Spleen (tissue), 11 donors: ENCODE results near the gene USP4. TPM values are rescaled to one million over a fixed set of nuclear protein-coding genes. Genes with fewer than 3 reads are reported as not detected.
A peak's percentile ranks its signal among the peaks of the same experiment; 100 is the strongest.
"Not testable (repeated sequence)": the region's sequence is repeated elsewhere in the genome, so short reads cannot be mapped to it uniquely, and the experiment has no call there.

Experiments used
- DNase-seq: peaks from one replicate; pipeline ENCODE4 v3.0.0-alpha.2; 2020
- H3K27ac ChIP-seq, 8 donors: fragments of 200-600 bp; sonication (generic) in 7 of 8; 1 replicate in 4 of 8; 2 replicates in 4 of 8; pipeline versions ENCODE4 v1.5.0 to v1.8.0; 2016 to 2021; ENCODE audit warnings: inconsistent platforms in 4 of 8, mild to moderate bottlenecking in 4 of 8, moderate library complexity in 1 of 8
- H3K27me3 ChIP-seq, 7 donors: fragments of 200-600 bp; sonication (generic) in 6 of 7; replicated peaks in 1 of 7; 1 replicate in 4 of 7; 2 replicates in 3 of 7; pipeline versions ENCODE4 v1.5.0 to v1.8.0; 2016 to 2021; ENCODE audit warnings: inconsistent platforms in 3 of 7, mild to moderate bottlenecking in 1 of 7
- H3K36me3 ChIP-seq, 6 donors: fragments of 200-600 bp; sonication (generic) in 5 of 6; 1 replicate in 4 of 6; 2 replicates in 2 of 6; pipeline versions ENCODE4 v1.5.0 to v1.8.0; 2016 to 2021; ENCODE audit warnings: inconsistent platforms in 2 of 6
- H3K4me1 ChIP-seq, 6 donors: fragments of 200-600 bp; sonication (generic) in 5 of 6; 1 replicate in 3 of 6; 2 replicates in 3 of 6; pipeline versions ENCODE4 v1.5.0 to v1.8.0; 2016 to 2021; ENCODE audit warnings: inconsistent platforms in 3 of 6
- H3K4me3 ChIP-seq, 8 donors: fragments of 200-600 bp; sonication (generic) in 7 of 8; 1 replicate in 4 of 8; 2 replicates in 4 of 8; pipeline versions ENCODE4 v1.5.0 to v1.8.0; 2016 to 2021; ENCODE audit warnings: inconsistent platforms in 4 of 8, mild to moderate bottlenecking in 4 of 8, moderate library complexity in 2 of 8
- H3K9me3 ChIP-seq, 8 donors: fragments of 200-600 bp; sonication (generic) in 7 of 8; 1 replicate in 4 of 8; 2 replicates in 4 of 8; pipeline versions ENCODE4 v1.5.0 to v1.8.0; 2016 to 2021; ENCODE audit warnings: inconsistent platforms in 4 of 8
- POLR2A ChIP-seq, 3 donors: fragments of 450-650 bp; IDR thresholded peaks; one replicate each; pipeline ENCODE4 v1.5.1; 2017; ENCODE audit warnings: antibody characterized with exemption in 3 of 3, mild to moderate bottlenecking in 1 of 3
- POLR2AphosphoS5 ChIP-seq, 3 donors: sonication (generic); formaldehyde crosslinking; IDR thresholded peaks; one replicate each; pipeline ENCODE4 v1.5.1; 2017; ENCODE audit warnings: antibody characterized with exemption in 3 of 3
- WGBS, 5 donors: extraction: QIAGEN DNeasy Blood & Tissue Kit in 3 of 5; methylation state at CpG; one replicate each; pipeline versions ENCODE4 v1.1.5 to v1.1.7; 2013 to 2018; 5-methylcytosine and 5-hydroxymethylcytosine counted together
- intact Hi-C: fragments of 100-400 bp; cut with DNase I; formaldehyde crosslinking; loops from one replicate; pipeline ENCODE4 v1.15.0; 2023; ENCODE audit warnings: low total_unique reads
- polyA plus RNA-seq, 3 donors: library from polyadenylated mRNA; stranded (reverse); fragments of 200-250 nt; gene quantifications; one replicate each; pipeline ENCODE4 v1.2.1, GENCODE V29; 2013
- total RNA-seq, 7 donors: library from RNA; depleted of rRNA in 3 of 7; stranded (reverse); fragments of >200 nt in 3 of 7; fragmentation: NEBNext Ultra II Directional in 4 of 7; extraction: Animal tissue kit (Norgen Biotek cat#: 25700) in 4 of 7; gene quantifications; one replicate each; pipeline versions ENCODE4 v1.1.0 to v1.2.1, GENCODE V29; 2016 to 2021
- TF ChIP-seq, protein P1 (sequence below), 11 experiments: fragments of 200-600 bp in 7 of 11; fragments of 450-650 bp in 4 of 11; sonication (generic) in 4 of 11; IDR thresholded peaks in 8 of 11; conservative IDR thresholded peaks in 3 of 11; 1 replicate in 7 of 11; 2 replicates in 4 of 11; pipeline versions ENCODE4 v1.4.0 to v1.8.0; 2016 to 2021; ENCODE audit warnings: antibody characterized with exemption in 11 of 11, inconsistent platforms in 4 of 11, mild to moderate bottlenecking in 1 of 11
- donor health status: healthy with polysubstance abuse.
- donor health status: DM: no; HTN: no; CAD: no; lungs with moderate emphysema.
- donor health status: DM: no; HTN: no; CAD: no.
- donor health status: Bipolar disorder and iron deficiency.
- donor health status: healthy.
- donor health status: DM: no; HTN: no; CAD: no.
- donor health status: DM: yes; HTN: yes; CAD: no.

USP4 gene
- total and polyA plus RNA-seq, 10 donors: 28.1 to 107 (median 59.8) TPM

- Histone ChIP-seq H3K9me3 (no peaks in the 10 kb centered on the region), H3K4me3 (no peak overlapping the region), H3K4me1 (peaks cover 15 to 88% (median 60%) of the 10 kb centered on the region in 6 donors), H3K27ac (peak overlapping the region in 6 of 8 donors; percentile 1 to 100 (median 84)), H3K27me3 (no peaks in the 10 kb centered on the region), H3K36me3 (peaks cover 0 to 25% (median 4%) of the 10 kb centered on the region in 6 donors)
- no peak for DNase-seq
- WGBS, 5 donors: 69 to 85% (median 70%) methylated on average over 5 of the region's 5 CpGs
- intact Hi-C loops: no loop called here
- TF ChIP-seq POLR2AphosphoS5 (IDR thresholded peaks at IDR 0.05) (no peak), POLR2A (IDR thresholded peaks at IDR 0.05) (no peak)
- TF ChIP-seq, protein P1, sequence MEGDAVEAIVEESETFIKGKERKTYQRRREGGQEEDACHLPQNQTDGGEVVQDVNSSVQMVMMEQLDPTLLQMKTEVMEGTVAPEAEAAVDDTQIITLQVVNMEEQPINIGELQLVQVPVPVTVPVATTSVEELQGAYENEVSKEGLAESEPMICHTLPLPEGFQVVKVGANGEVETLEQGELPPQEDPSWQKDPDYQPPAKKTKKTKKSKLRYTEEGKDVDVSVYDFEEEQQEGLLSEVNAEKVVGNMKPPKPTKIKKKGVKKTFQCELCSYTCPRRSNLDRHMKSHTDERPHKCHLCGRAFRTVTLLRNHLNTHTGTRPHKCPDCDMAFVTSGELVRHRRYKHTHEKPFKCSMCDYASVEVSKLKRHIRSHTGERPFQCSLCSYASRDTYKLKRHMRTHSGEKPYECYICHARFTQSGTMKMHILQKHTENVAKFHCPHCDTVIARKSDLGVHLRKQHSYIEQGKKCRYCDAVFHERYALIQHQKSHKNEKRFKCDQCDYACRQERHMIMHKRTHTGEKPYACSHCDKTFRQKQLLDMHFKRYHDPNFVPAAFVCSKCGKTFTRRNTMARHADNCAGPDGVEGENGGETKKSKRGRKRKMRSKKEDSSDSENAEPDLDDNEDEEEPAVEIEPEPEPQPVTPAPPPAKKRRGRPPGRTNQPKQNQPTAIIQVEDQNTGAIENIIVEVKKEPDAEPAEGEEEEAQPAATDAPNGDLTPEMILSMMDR (IDR thresholded peaks at IDR 0.05 in 8 of 11, conservative IDR thresholded peaks at IDR 0.05 in 3 of 11): no peak
These were observed 13.1 kb upstream of the USP4 start for GRCh38 chr3:49352890-49353421.

GRCh38 chr3:49352281-49352680 is 12.4 kb upstream of the USP4 start:
- intact Hi-C loops: no loop called here
- Histone ChIP-seq H3K4me1 (peaks cover 15 to 89% (median 58%) of the 10 kb centered on the region in 6 donors), H3K27me3 (no peaks in the 10 kb centered on the region), H3K4me3 (peak overlapping the region in 1 of 8 donors; percentile 49), H3K27ac (peak overlapping the region in 7 of 8 donors; percentile 43 to 100 (median 78)), H3K36me3 (peaks cover 0 to 25% (median 4%) of the 10 kb centered on the region in 6 donors), H3K9me3 (no peaks in the 10 kb centered on the region)
- DNase-seq: no peak
- TF ChIP-seq POLR2AphosphoS5 (IDR thresholded peaks at IDR 0.05) (no peak), POLR2A (IDR thresholded peaks at IDR 0.05) (no peak)
- TF ChIP-seq, protein P1 (IDR thresholded peaks at IDR 0.05 in 8 of 11, conservative IDR thresholded peaks at IDR 0.05 in 3 of 11): no peak
- WGBS, 5 donors: 49 to 68% (median 55%) methylated on average over 2 of the region's 2 CpGs

DNA sequence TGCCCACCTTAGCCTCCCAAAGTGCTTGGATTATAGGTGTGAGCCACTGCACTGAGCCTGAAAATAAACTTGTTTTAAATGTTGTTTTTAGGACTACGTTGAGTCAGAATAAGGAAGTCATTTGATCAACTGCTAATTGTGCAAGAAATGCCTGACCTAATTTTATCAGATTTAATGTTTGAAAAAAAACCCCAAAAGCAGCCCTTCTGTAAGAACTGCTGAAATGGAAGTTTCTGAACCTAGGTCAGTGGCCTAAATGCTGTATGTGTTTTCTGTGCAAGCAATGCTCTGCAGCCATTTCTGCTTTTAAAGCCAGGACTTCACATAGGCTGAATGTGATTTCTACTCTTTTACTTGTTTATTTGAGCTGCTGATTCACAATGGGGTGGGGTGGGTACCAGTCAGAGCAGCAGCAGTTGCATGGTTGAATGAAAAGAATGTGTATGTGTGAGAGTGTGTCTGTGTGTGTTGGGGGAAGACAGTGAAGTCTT is 11.7 kb upstream of the USP4 start:
- no peaks in the 10 kb centered on the region for H3K9me3 ChIP-seq
- peak overlapping the region in 1 of 8 donors; percentile 49 for H3K4me3 ChIP-seq
- DNase-seq: no peak
- H3K4me1 ChIP-seq: peaks cover 16 to 89% (median 57%) of the 10 kb centered on the region in 6 donors
- intact Hi-C loops: no loop called here
- WGBS, 5 donors: 4 to 18% (median 8%) methylated on average over 1 of the region's 1 CpG
- peaks cover 0 to 19% (median 4%) of the 10 kb centered on the region in 6 donors for H3K36me3 ChIP-seq
- peak in 1 of 3 donors; percentile 22 for TF ChIP-seq POLR2AphosphoS5 (IDR thresholded peaks at IDR 0.05)
- TF ChIP-seq, protein P1 (IDR thresholded peaks at IDR 0.05 in 8 of 11, conservative IDR thresholded peaks at IDR 0.05 in 3 of 11): no peak
- peak overlapping the region in 7 of 8 donors; percentile 43 to 100 (median 78) for H3K27ac ChIP-seq
- H3K27me3 ChIP-seq: no peaks in the 10 kb centered on the region

- Histone ChIP-seq H3K27ac (peak overlapping the region in 7 of 8 donors; percentile 44 to 100 (median 78)), H3K9me3 (no peaks in the 10 kb centered on the region), H3K27me3 (no peaks in the 10 kb centered on the region), H3K4me1 (peaks cover 20 to 90% (median 58%) of the 10 kb centered on the region in 6 donors), H3K36me3 (no peaks in the 10 kb centered on the region), H3K4me3 (no peak overlapping the region)
- DNase-seq: no peak
- WGBS, 5 donors: 55 to 75% (median 60%) methylated on average over 3 of the region's 3 CpGs
- TF ChIP-seq POLR2AphosphoS5 (IDR thresholded peaks at IDR 0.05): peak in 1 of 3 donors; percentile 46
- TF ChIP-seq, protein P1 (IDR thresholded peaks at IDR 0.05 in 8 of 11, conservative IDR thresholded peaks at IDR 0.05 in 3 of 11): no peak
- TF ChIP-seq POLR2A (IDR thresholded peaks at IDR 0.05): no peak
- intact Hi-C loops: no loop called here
These were observed 9.7 kb upstream of the USP4 start for GRCh38 chr3:49349348-49350114.

DNA sequence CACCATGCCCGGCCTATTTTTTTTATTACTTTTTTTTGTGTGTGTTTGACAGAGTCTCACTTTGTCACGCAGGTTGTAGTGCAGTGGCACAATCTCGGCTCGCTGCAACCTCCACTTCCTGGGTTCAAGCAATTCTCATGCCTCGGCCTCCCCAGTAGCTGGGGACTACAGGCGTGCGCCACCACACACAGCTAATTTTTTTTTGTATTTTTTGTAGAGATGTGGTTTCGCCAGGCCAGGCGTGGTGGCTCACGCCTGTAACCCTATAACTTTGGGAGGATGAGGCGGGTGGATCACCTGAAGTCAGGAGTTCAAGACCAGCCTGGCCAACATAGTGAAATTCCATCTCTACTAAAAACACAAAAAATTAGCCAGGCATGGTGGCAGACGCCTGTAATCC is 8.5 kb upstream of the USP4 start:
- H3K4me3 ChIP-seq, H3K9me3 ChIP-seq, H3K36me3 ChIP-seq, H3K27me3 ChIP-seq, DNase-seq, intact Hi-C loops: not testable (repeated sequence)
- peak overlapping the region in 6 of 8 donors; percentile 91 to 100 (median 98) for H3K27ac ChIP-seq
- H3K4me1 ChIP-seq: peaks cover 22 to 99% (median 68%) of the 10 kb centered on the region in 6 donors
- WGBS, 5 donors: 85 to 96% (median 90%) methylated on average over 12 of the region's 12 CpGs
